HCT116 (cell line): ENCODE data around the gene ARSG.

ENCODE experiments used
- CTCF ChIP-seq, 3 experiments: fragments of 200-600 bp in 1 of 3; sonication (generic) in 1 of 3; IDR thresholded peaks in 2 of 3; conservative IDR thresholded peaks in 1 of 3; 2 replicates each; pipeline ENCODE4 v1.5.1; 2012 to 2017; ENCODE audit warnings: low read depth in 2 of 3, low read length in 2 of 3, antibody characterized with exemption in 1 of 3, borderline replicate concordance in 1 of 3, control low read depth in 1 of 3, mild to moderate bottlenecking in 1 of 3, mixed read lengths in 1 of 3, mixed run types in 1 of 3, moderate library complexity in 1 of 3; ENCODE audit not compliant: insufficient read depth in 1 of 3
- EZH2 ChIP-seq: fragments of 200-600 bp; sonication (generic); IDR thresholded peaks from 2 replicates; pipeline ENCODE4 v1.6.1; 2017; ENCODE audit warnings: antibody characterized with exemption, mixed run types
- JUND ChIP-seq: IDR thresholded peaks from 2 replicates; pipeline ENCODE4 v1.6.1; 2012
- POLR2A ChIP-seq: IDR thresholded peaks from 2 replicates; pipeline ENCODE4 v1.7.0; 2011; ENCODE audit warnings: borderline replicate concordance; ENCODE audit not compliant: insufficient read depth, insufficient read length; ENCODE audit errors: extremely low read depth
- REST ChIP-seq: IDR thresholded peaks from 2 replicates; pipeline ENCODE4 v1.6.1; 2012; ENCODE audit warnings: low read depth
- TF ChIP-seq, protein P1 (sequence below): IDR thresholded peaks from 2 replicates; pipeline ENCODE4 v1.6.1; 2012

DNA sequence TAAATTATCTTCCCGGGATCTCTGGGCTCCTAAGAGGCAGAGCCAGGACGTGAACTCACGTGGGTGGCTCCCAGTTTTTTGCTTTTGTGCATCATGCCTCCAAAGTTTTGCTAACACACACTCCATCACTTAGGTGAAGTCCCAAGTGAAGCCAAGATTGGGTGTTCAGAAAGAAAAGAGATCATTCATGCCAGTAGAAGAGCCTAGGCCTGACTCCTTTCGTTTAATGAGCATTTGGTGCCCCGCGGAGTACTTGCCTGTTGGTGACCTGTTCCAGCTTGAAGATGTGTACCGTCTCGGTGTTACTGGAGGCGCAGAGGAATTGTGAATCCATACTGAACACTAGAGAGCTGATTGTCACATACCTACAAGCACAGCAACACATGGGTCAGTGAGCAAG, 141.9 kb downstream of the ARSG start:
- no peak for TF ChIP-seq REST
- TF ChIP-seq CTCF (IDR thresholded peaks at IDR 0.05 in 2 of 3, conservative IDR thresholded peaks at IDR 0.05 in 1 of 3; ENCODE audit: borderline replicate concordance in 1 of 3, insufficient read depth in 1 of 3, low read depth in 2 of 3, low read length in 2 of 3) = no peak
- TF ChIP-seq POLR2A = no peak
- TF ChIP-seq, protein P1, sequence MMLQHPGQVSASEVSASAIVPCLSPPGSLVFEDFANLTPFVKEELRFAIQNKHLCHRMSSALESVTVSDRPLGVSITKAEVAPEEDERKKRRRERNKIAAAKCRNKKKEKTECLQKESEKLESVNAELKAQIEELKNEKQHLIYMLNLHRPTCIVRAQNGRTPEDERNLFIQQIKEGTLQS = no peak
- TF ChIP-seq JUND = no peak
- no peak for TF ChIP-seq EZH2
